ENCODE data around the gene NAALADL2.

Gene NAALADL2

GRCh38 chr3:175728566-175728965 lies 869.4 kb downstream of the NAALADL2 start:
- Histone ChIP-seq H3K4me1 (ENCODE audit: insufficient read depth, low read length, severe bottlenecking) (no peaks in the 10 kb centered on the region), H3K27me3 (ENCODE audit: insufficient read depth, low read length) (no peaks in the 10 kb centered on the region), H3K36me3 (ENCODE audit: insufficient read depth, low read length) (no peaks in the 10 kb centered on the region), H4K20me1 (ENCODE audit: insufficient read depth, low read length) (no peaks in the 10 kb centered on the region), H3K9me2 (ENCODE audit: low read depth, low read length) (no peaks in the 10 kb centered on the region), H2AFZ (ENCODE audit: low read length) (no peak overlapping the region), H3K4me3 (ENCODE audit: low read depth, low read length, poor library complexity, severe bottlenecking) (no peak overlapping the region), H3F3A (ENCODE audit: insufficient read depth, low read length) (no peaks in the 10 kb centered on the region), H3K79me2 (ENCODE audit: insufficient read depth, low read length) (no peaks in the 10 kb centered on the region), H3K9me3 (ENCODE audit: low read length) (no peaks in the 10 kb centered on the region), H3K27ac (ENCODE audit: low read depth, low read length, poor library complexity, severe bottlenecking) (no peak overlapping the region), H3K9ac (ENCODE audit: low read length) (no peak overlapping the region), H3K4me2 (ENCODE audit: low read length) (no peak overlapping the region)
- TF ChIP-seq EZH2 (IDR thresholded peaks at IDR 0.05; ENCODE audit: borderline replicate concordance, low read length): no peak
- TF ChIP-seq CTCF (IDR thresholded peaks at IDR 0.05; ENCODE audit: low read length): no peak

GRCh38 chr3:175729466-175729865 lies 870.3 kb downstream of the NAALADL2 start:
- Histone ChIP-seq H3K79me2 (ENCODE audit: insufficient read depth, low read length) (no peaks in the 10 kb centered on the region), H3K27ac (ENCODE audit: low read depth, low read length, poor library complexity, severe bottlenecking) (no peak overlapping the region), H3K9ac (ENCODE audit: low read length) (no peak overlapping the region), H2AFZ (ENCODE audit: low read length) (no peak overlapping the region), H3K9me2 (ENCODE audit: low read depth, low read length) (no peaks in the 10 kb centered on the region), H3K36me3 (ENCODE audit: insufficient read depth, low read length) (no peaks in the 10 kb centered on the region), H3K27me3 (ENCODE audit: insufficient read depth, low read length) (no peaks in the 10 kb centered on the region), H3K4me1 (ENCODE audit: insufficient read depth, low read length, severe bottlenecking) (no peaks in the 10 kb centered on the region), H4K20me1 (ENCODE audit: insufficient read depth, low read length) (no peaks in the 10 kb centered on the region), H3K9me3 (ENCODE audit: low read length) (no peaks in the 10 kb centered on the region), H3K4me3 (ENCODE audit: low read depth, low read length, poor library complexity, severe bottlenecking) (no peak overlapping the region), H3F3A (ENCODE audit: insufficient read depth, low read length) (no peaks in the 10 kb centered on the region), H3K4me2 (ENCODE audit: low read length) (no peak overlapping the region)
- TF ChIP-seq CTCF (IDR thresholded peaks at IDR 0.05; ENCODE audit: low read length) (no peak), EZH2 (IDR thresholded peaks at IDR 0.05; ENCODE audit: borderline replicate concordance, low read length) (no peak)

GRCh38 chr3:175731543-175731942 lies 872.4 kb downstream of the NAALADL2 start:
- no peak overlapping the region for H2AFZ ChIP-seq (ENCODE audit: low read length)
- H3K27ac ChIP-seq (ENCODE audit: low read depth, low read length, poor library complexity, severe bottlenecking): no peak overlapping the region
- no peaks in the 10 kb centered on the region for H3K79me2 ChIP-seq (ENCODE audit: insufficient read depth, low read length)
- no peaks in the 10 kb centered on the region for H3K9me2 ChIP-seq (ENCODE audit: low read depth, low read length)
- no peaks in the 10 kb centered on the region for H3K27me3 ChIP-seq (ENCODE audit: insufficient read depth, low read length)
- H3K9me3 ChIP-seq (ENCODE audit: low read length): no peaks in the 10 kb centered on the region
- TF ChIP-seq EZH2 (IDR thresholded peaks at IDR 0.05; ENCODE audit: borderline replicate concordance, low read length) (no peak), CTCF (IDR thresholded peaks at IDR 0.05; ENCODE audit: low read length) (no peak)
- H3K4me1 ChIP-seq (ENCODE audit: insufficient read depth, low read length, severe bottlenecking): no peaks in the 10 kb centered on the region
- no peaks in the 10 kb centered on the region for H4K20me1 ChIP-seq (ENCODE audit: insufficient read depth, low read length)
- H3K36me3 ChIP-seq (ENCODE audit: insufficient read depth, low read length): no peaks in the 10 kb centered on the region
- H3F3A ChIP-seq (ENCODE audit: insufficient read depth, low read length): no peaks in the 10 kb centered on the region
- H3K4me2 ChIP-seq (ENCODE audit: low read length): no peak overlapping the region
- H3K9ac ChIP-seq (ENCODE audit: low read length): no peak overlapping the region
- H3K4me3 ChIP-seq (ENCODE audit: low read depth, low read length, poor library complexity, severe bottlenecking): no peak overlapping the region

All from OCI-LY1 (cell line).